Measurements from ENCODE around the gene NYAP1.
"Not testable (repeated sequence)": the region's sequence is repeated elsewhere in the genome, so short reads cannot be mapped to it uniquely, and the experiment has no call there.

NYAP1 gene

GRCh38 chr7:100483722-100484672 is at the start of gene NYAP1:
Gene NYAP1, plus strand, starts transcription at chr7:100483927. Its CDS starts 1,385 bp downstream, at chr7:100485312.
- no peak for DNase-seq

DNA sequence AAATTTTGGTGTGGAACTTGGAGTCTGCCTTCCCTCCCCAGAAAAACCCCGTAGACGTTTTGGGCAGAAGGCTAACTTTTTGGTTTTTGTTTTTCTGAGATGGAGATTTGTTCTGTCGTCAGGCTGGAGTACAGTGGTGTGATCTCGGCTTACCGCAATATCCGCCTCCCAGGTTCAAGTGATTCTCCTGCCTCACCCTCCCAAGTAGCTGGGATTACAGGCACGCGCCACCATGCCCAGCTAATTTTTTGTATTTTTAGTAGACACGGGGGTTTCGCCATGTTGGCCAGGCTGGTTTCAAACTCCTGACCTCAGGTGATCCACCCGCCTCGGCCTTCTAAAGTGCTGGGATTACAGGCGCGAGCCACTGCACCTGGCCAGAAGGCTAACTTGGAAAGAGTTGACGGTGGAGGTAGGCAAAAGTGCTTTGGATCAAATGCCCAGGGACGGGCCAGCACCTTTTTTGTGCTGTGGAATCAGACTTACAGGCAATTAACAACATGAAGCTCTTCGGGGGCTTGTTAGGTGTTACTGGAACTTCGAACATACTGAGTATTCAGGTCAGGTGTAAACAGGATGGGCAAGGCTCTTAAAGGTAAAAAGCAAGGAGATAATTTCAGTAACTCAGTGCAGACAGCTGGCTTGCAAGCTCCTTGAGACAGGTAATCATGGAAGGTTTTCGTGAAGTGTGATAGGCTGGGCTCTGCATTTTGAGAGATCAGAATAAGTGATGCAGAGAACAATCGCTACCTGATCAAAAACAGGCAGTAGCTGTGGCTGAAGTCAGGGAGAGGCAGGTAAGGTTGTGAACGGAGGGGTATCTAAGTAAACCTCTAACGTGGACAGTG is 49.2 kb upstream of the NYAP1 start:
- no peak for DNase-seq

GRCh38 chr7:100435401-100436304 is 48.1 kb upstream of the NYAP1 start:
- DNase-seq = no peak

DNA sequence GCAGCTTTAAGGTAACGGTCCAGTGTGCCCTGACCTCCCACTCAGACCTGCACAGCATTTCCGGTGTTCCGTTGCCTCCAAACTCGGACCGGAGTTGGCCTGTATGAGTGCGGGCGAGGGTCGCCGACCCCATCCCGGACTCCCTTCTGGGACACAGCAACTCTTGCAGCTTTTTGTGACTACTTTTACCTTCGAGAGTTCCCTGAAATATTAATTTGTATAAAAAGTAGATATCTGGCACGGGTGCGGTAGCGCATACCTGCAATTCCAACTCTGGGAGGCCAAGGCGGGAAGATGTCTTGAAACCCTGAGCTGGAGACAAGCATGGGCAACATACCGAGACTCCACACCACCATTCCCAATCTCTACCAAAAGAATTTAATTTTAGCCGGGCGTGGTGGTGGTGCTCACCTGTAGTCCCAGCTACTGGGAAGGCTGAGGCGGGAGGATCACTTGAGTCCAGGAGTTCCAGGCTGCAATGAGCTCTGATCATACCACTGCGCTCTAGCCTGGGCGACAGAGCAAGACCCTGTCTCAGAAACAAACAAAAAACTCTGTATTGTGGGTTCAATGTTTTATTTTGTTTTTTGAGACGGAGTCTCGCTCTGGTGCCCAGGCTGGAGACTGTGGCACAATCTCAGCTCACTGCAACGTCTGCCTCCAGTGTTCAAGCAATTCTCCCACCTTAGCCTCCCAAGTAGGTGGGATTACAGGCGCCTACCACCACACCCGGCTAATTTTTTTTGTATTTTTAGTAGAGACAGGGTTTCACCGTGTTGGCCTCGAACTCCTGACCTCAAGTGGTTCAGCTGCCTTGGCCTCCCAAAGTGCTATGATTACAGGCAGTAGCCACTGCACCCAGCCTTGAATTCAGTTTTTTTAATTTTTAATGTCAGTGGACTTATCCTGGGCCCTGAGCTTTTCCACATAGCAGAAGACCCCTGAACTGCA is 46.3 kb upstream of the NYAP1 start:
- DNase-seq = no peak

- DNase-seq = no peak
Observed at GRCh38 chr7:100438172-100438571, 45.6 kb upstream of the NYAP1 start.

GRCh38 chr7:100438731-100439130 is 45.0 kb upstream of the NYAP1 start:
- DNase-seq = not testable (repeated sequence)

DNA sequence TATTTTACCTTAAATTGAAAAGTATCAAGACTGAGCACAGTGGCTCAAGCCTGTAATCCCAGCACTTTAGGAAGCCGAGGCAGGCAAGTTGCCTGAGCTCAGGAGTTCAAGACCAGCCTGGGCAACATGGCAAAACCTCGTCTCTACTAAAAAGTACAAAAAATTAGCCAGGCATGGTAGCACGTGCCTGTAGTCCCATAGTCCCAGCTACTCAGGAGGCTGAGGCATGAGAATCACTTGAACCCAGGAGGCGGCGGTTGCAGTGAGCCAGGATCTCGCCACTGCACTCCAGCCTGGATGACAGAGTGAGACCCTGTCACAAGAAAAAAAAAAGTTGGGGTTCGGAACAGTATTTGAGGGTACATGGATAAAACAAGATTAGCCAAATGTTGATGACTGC is 44.5 kb upstream of the NYAP1 start:
- not testable (repeated sequence) for DNase-seq

DNA sequence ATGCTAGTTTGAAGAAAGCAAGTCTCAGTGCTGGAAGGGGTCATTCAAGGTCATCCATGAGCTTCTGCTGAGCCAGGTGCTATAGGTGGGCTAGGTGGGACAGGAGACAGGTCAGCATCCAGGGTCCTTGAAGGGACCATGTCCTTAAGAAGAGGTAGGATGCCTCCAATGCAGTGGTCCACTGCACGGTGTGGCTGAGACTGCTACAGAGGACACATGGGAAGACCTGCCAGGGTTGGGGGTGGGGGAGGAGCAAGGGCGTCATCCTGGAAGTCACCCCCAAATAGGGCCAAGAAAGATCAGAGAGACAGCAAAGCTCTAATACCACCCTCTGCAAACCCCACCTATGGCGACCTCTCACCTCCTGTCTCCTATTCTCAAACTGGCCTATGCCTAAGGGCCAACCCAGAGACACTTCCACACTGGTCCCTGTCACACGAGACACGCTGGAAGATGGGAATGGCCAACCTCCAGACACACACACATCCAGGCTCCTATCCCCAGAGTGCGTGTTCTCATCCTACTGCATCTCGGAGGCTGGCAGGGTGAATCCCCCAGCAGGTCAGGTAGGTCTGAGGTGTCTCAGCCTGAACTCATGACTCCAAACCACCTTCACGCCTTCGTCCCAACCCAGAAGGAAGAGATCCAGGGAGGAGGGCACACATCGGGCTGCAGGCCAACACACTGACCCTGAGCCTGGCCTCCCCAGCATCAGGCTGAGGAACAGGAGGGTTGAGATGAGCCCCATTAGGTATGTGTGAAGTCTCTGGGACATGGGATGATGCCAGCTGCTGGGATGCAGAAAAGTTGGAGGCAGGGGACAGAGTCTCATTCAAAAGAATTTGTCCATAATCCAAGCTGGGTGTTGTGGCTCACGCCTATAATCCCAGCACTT is 41.8 kb upstream of the NYAP1 start:
- no peak for DNase-seq

DNA sequence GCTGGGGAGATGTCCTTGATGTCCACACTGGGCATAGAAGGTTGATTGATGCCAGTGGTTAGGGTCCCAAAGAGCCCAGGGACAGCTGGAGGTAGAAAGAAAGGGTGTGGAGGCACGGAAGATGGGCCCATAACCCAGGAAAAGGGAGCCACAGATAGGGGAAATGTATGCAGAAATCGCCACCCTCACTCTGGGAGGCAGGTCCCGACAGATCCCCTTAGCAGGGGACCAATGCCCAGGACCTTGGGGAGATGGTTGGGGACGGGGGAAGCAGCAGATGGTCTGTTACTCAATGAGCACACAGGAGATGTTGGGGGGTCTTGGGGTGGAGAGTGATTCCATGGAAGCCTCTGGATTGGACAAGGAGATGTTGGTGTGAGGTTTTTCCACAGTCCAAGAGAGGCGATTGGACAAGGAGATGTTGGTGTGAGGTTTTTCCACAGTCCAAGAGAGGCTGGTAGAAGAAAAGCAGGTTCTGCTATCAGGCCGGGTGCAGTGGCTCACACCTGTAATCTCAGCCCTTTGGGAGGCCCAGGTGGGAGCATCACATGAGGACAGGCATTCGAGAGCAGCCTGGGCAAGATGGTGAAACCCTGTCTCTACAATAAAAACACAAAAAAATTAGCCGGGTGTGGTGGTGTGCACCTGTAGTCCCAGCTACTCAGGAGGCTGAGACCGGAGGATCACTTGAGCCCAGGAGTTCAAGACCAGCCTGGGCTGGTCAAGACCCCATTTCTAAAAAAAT is 40.5 kb upstream of the NYAP1 start:
- DNase-seq = no peak

GRCh38 chr7:100444311-100445278 is 39.1 kb upstream of the NYAP1 start:
- DNase-seq = peak; percentile 47

- DNase-seq = no peak
Observed at GRCh38 chr7:100446040-100446439, 37.7 kb upstream of the NYAP1 start.

DNA sequence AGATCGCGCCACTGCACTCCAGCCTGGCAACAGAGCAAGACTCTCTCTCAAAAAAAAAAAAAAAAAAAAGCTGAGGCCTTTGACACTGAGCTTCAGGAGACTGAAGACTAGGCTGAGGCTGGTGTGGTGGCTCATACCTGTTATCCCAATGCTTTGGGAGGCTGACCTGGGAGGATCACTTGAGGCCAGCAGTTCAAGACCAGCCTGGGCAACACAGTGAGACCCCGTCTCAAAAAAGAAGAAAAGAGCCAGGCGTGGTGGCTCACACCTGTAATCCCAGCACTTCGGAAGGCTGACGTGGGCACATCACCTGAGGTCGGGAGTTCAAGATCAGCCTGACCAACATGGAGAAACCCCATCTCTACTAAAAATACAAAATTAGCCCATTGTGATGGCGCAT is 36.4 kb upstream of the NYAP1 start:
- DNase-seq = not testable (repeated sequence)

DNA sequence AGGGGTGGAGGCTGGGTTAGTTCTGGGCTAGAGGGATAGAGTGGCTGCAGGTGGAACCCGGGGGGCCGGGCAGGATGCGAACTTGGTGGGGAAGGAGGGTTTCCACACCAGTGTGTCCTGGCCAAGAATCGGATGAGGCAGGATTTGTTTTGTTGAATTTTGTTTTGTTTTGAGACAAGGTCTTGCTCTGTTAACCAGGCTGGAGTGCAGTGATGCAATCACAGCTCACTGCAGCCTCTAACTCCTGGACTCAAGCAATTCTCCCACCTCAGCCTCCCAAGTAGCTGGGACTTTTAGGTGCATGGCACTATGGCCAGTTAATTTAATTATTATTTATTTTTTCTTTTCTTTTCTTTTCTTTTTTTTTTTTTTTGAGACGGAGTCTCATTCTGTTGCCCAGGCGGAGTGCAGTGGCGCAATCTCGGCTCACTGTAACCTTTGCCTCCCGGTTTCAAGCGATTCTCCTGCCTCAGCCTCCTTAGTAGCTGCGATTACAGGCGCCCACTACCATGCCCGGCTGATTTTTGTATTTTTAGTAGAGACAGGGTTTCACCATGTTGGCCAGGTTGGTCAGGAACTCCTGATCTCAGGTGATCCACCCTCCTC is 34.4 kb upstream of the NYAP1 start:
- no peak for DNase-seq

DNA sequence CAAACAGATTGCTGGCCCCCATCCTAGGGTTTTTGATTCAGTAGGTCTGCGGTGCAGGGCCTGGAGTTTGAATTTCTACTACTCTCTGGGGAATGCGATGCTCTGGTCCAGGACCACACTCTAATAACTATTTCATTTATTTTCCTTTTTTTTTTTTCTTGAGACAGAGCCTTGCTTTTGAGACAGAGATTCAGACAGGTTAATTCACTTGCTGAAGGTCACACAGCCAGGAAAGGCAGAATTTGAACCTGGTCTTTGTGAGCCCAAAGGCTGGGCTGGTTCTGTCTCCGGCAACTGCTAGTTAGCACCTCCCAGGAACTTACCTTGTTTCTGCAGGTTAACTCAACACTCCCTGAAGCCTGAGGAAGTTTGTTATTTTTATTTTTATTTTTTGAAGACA is 31.2 kb upstream of the NYAP1 start:
- no peak for DNase-seq

DNA sequence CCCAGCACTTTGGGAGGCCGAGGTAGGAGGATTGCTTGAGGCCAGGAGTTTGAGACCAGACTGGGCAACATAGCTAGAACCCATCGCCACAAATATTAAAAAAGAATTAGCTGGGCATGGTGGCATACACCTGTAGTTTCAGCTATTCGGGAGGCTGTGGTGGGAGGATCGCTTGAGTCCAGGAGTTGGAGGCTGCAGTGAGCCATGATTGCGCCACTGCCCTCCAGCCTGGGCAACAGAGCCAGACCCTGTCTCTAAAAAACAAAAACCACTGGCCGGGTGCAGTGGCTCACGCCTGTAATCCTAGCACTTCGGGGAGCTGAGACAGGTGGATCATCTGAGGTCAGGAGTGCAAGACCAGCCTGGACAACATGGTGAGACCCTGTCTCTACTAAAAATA is 29.9 kb upstream of the NYAP1 start:
- not testable (repeated sequence) for DNase-seq

DNA sequence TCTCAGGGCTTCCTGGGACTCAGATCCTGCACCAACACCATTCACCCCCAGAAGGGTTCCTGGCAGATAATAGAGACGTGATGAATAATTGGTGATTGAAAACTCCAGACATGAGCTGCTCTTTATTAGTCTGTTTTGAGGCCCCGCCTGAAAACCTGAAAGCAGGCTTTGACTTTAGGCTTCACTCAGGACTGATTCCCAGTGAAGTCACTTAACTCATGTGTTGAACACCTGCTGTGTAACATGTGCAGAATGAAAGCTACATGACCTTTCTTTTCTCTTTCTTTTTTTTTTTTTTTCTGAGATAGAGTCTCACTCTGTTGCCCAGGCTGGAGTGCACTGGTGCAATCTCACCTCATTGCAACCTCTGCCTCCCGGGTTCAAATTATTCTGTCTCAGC is 28.5 kb upstream of the NYAP1 start:
- DNase-seq = no peak

- no peak for DNase-seq
Observed at GRCh38 chr7:100456562-100456961, 27.2 kb upstream of the NYAP1 start.

- no peak for DNase-seq
Observed at GRCh38 chr7:100457033-100457432, 26.7 kb upstream of the NYAP1 start.
